GM19463 (cell line): ENCODE data around the gene HOXC11.

ENCODE experiments used
- ATAC-seq: cut with Tn5 transposase; IDR thresholded peaks from one replicate; pipeline ENCODE4 v1.9.1; 2021; ENCODE audit warnings: mild to moderate bottlenecking, moderate library complexity; ENCODE audit not compliant: unreplicated experiment

Gene HOXC11

GRCh38 chr12:53971686-53972085 lies 1.2 kb upstream of the HOXC11 start:
- no peak for ATAC-seq

- ATAC-seq: no peak
Observed at GRCh38 chr12:53972152-53972702, 699 bp upstream of the HOXC11 start.

GRCh38 chr12:53973236-53974042 lies 513 bp downstream of the HOXC11 start:
- no peak for ATAC-seq

- no peak for ATAC-seq
Observed at GRCh38 chr12:53974084-53975063, 1.4 kb downstream of the HOXC11 start, which contains the start of gene HOTAIR. HOTAIR (minus strand) TSS chr12:53974954.

- ATAC-seq: no peak
Observed at GRCh38 chr12:53975064-53975471, 2.1 kb downstream of the HOXC11 start.

GRCh38 chr12:53975479-53976152 lies 2.7 kb downstream of the HOXC11 start:
- ATAC-seq: no peak

GRCh38 chr12:53976172-53976822 lies 3.4 kb downstream of the HOXC11 start:
- no peak for ATAC-seq

- no peak for ATAC-seq
Observed at GRCh38 chr12:53976823-53977595, 4.1 kb downstream of the HOXC11 start.

GRCh38 chr12:53977596-53978445 lies 4.9 kb downstream of the HOXC11 start:
- ATAC-seq: no peak

GRCh38 chr12:53978477-53979356 lies 5.8 kb downstream of the HOXC11 start:
- no peak for ATAC-seq

- no peak for ATAC-seq
Observed at GRCh38 chr12:53980104-53980801, 7.3 kb downstream of the HOXC11 start.

GRCh38 chr12:53980802-53981496 lies 8.0 kb downstream of the HOXC11 start:
- no peak for ATAC-seq

- ATAC-seq: no peak
Observed at GRCh38 chr12:53981634-53982565, 9.0 kb downstream of the HOXC11 start.

- no peak for ATAC-seq
Observed at GRCh38 chr12:53982648-53983567, 10.0 kb downstream of the HOXC11 start.
